ENCODE data around the gene GABRA4. TPM values are rescaled to one million over a fixed set of nuclear protein-coding genes. Genes with fewer than 3 reads are reported as not detected.

The GABRA4 gene
- polyA plus RNA-seq, 1 of the 3 experiments (the other 2 are of a cell fraction), result not detected

DNA sequence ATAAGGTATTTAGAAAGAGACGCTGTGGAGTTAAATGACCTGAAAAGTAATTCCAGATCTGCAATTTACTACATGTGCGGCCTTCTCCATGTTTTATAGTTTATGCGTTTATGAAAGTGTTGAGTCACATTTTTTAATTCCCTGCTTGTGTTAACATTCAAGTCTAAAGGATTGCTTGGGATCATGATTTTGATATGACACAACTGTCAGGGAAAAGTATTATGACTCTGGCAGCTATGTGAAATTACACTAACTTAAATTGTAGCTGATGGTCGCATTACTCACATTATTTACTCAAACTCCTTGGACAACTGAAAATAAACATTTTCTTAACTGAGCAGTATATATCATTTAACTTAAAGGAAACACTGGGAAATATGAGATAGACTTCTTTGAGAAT is 23.7 kb upstream of the GABRA4 start:
- no peak overlapping the region for H3K4me3 ChIP-seq (ENCODE audit: low read depth in 2 of 2, low read length in 1 of 2)
- H4K20me1 ChIP-seq (ENCODE audit: insufficient read depth), result no peaks in the 10 kb centered on the region
- TF ChIP-seq CHD2 (IDR thresholded peaks at IDR 0.05; ENCODE audit: low read length, partially characterized antibody) (no peak), USF2 (IDR thresholded peaks at IDR 0.05; ENCODE audit: borderline replicate concordance, low read depth, low read length) (no peak), POLR2AphosphoS5 (IDR thresholded peaks at IDR 0.05; ENCODE audit: low read depth, low read length) (no peak), EZH2phosphoT487 (IDR thresholded peaks at IDR 0.05; ENCODE audit: borderline replicate concordance, low read depth) (no peak), USF1 (IDR thresholded peaks at IDR 0.05; ENCODE audit: borderline replicate concordance, low read depth) (no peak), NFIC (IDR thresholded peaks at IDR 0.05; ENCODE audit: borderline replicate concordance) (no peak), FOSL2 (IDR thresholded peaks at IDR 0.05; ENCODE audit: borderline replicate concordance, low read depth) (no peak)
- no peaks in the 10 kb centered on the region for H3K9me3 ChIP-seq
- no peaks in the 10 kb centered on the region for H3F3A ChIP-seq (replicated peaks; ENCODE audit: insufficient read depth)
- WGBS (ENCODE audit: low lambda C conversion rate), result 30% methylated on average over 4 of the region's 4 CpGs
- H2AFZ ChIP-seq (ENCODE audit: low read depth), result no peak overlapping the region
- H3K9ac ChIP-seq, result no peak overlapping the region
- H3K27ac ChIP-seq (ENCODE audit: low read depth in 2 of 2, low read length in 1 of 2), result no peak overlapping the region
- DNase-seq, result no peak
- H3K36me3 ChIP-seq (replicated peaks in 1 of 2; ENCODE audit: control insufficient read depth in 1 of 2, insufficient read depth in 2 of 2, low read length in 1 of 2), result no peaks in the 10 kb centered on the region
- no peaks in the 10 kb centered on the region for H3K4me1 ChIP-seq (ENCODE audit: control insufficient read depth in 1 of 2, insufficient read depth in 2 of 2, low read depth in 1 of 2, low read length in 1 of 2)
- ChIA-PET POLR2A (no interaction called here), CTCF (no interaction called here)
- H3K27me3 ChIP-seq (ENCODE audit: insufficient read depth), result no peaks in the 10 kb centered on the region
- no peaks in the 10 kb centered on the region for H3K9me2 ChIP-seq
- no peak overlapping the region for H3K4me2 ChIP-seq
- H3K79me2 ChIP-seq (ENCODE audit: insufficient read depth), result no peaks in the 10 kb centered on the region

- H3K36me3 ChIP-seq (replicated peaks in 1 of 2; ENCODE audit: control insufficient read depth in 1 of 2, insufficient read depth in 2 of 2, low read length in 1 of 2), result no peaks in the 10 kb centered on the region
- no peak overlapping the region for H3K4me2 ChIP-seq
- WGBS (ENCODE audit: low lambda C conversion rate), result 1% methylated on average over 3 of the region's 3 CpGs
- H3K9me2 ChIP-seq, result no peaks in the 10 kb centered on the region
- no peak overlapping the region for H3K4me3 ChIP-seq (ENCODE audit: low read depth in 2 of 2, low read length in 1 of 2)
- no peak overlapping the region for H3K9ac ChIP-seq
- ChIA-PET POLR2A (no interaction called here), CTCF (no interaction called here)
- no peaks in the 10 kb centered on the region for H3K79me2 ChIP-seq (ENCODE audit: insufficient read depth)
- no peaks in the 10 kb centered on the region for H4K20me1 ChIP-seq (ENCODE audit: insufficient read depth)
- H2AFZ ChIP-seq (ENCODE audit: low read depth), result no peak overlapping the region
- no peak overlapping the region for H3K27ac ChIP-seq (ENCODE audit: low read depth in 2 of 2, low read length in 1 of 2)
- H3F3A ChIP-seq (replicated peaks; ENCODE audit: insufficient read depth), result no peaks in the 10 kb centered on the region
- DNase-seq, result no peak
- no peaks in the 10 kb centered on the region for H3K9me3 ChIP-seq
- H3K4me1 ChIP-seq (ENCODE audit: control insufficient read depth in 1 of 2, insufficient read depth in 2 of 2, low read depth in 1 of 2, low read length in 1 of 2), result no peaks in the 10 kb centered on the region
- no peaks in the 10 kb centered on the region for H3K27me3 ChIP-seq (ENCODE audit: insufficient read depth)
- no peak for TF ChIP-seq JUND (IDR thresholded peaks at IDR 0.05)
- no peak for TF ChIP-seq SIN3A (IDR thresholded peaks at IDR 0.05; ENCODE audit: borderline replicate concordance, low read depth, low read length)
- TF ChIP-seq FOSL2 (IDR thresholded peaks at IDR 0.05; ENCODE audit: borderline replicate concordance, low read depth), result no peak
- TF ChIP-seq ZBTB33 (IDR thresholded peaks at IDR 0.05; ENCODE audit: borderline replicate concordance, low read depth), result no peak
- TF ChIP-seq CHD2 (IDR thresholded peaks at IDR 0.05; ENCODE audit: low read length, partially characterized antibody), result no peak
- no peak for TF ChIP-seq TCF12 (IDR thresholded peaks at IDR 0.05)
- no peak for TF ChIP-seq PBX3 (IDR thresholded peaks at IDR 0.05)
- no peak for TF ChIP-seq MAX (IDR thresholded peaks at IDR 0.05; ENCODE audit: low read depth)
- TF ChIP-seq RXRA (IDR thresholded peaks at IDR 0.05; ENCODE audit: borderline replicate concordance, low read depth), result no peak
- TF ChIP-seq TAF1 (IDR thresholded peaks at IDR 0.05; ENCODE audit: borderline replicate concordance, low read depth, low read length), result no peak
- no peak for TF ChIP-seq POLR2AphosphoS5 (IDR thresholded peaks at IDR 0.05; ENCODE audit: low read depth, low read length)
- TF ChIP-seq USF1 (IDR thresholded peaks at IDR 0.05; ENCODE audit: borderline replicate concordance, low read depth), result no peak
- TF ChIP-seq NRF1 (IDR thresholded peaks at IDR 0.05; ENCODE audit: low read depth, low read length), result no peak
- no peak for TF ChIP-seq SMC3 (IDR thresholded peaks at IDR 0.05; ENCODE audit: low read depth, low read length)
- no peak for TF ChIP-seq TEAD4 (IDR thresholded peaks at IDR 0.05; ENCODE audit: borderline replicate concordance, insufficient read depth)
- TF ChIP-seq ELF1 (IDR thresholded peaks at IDR 0.05), result no peak
- no peak for TF ChIP-seq GABPA (IDR thresholded peaks at IDR 0.05; ENCODE audit: low read depth)
- no peak for TF ChIP-seq RCOR1 (IDR thresholded peaks at IDR 0.05; ENCODE audit: low read length)
- no peak for TF ChIP-seq MXI1 (IDR thresholded peaks at IDR 0.05; ENCODE audit: low read depth, low read length)
These were observed 20.0 kb upstream of the GABRA4 start for GRCh38 chr4:47013373-47013772.

All from SK-N-SH (cell line).